GM18867 (cell line): ENCODE data around the gene GGNBP2.

Source experiments
- ATAC-seq: cut with Tn5 transposase; IDR thresholded peaks from one replicate; pipeline ENCODE4 v1.9.1; 2021; ENCODE audit warnings: mild to moderate bottlenecking, moderate library complexity; ENCODE audit not compliant: unreplicated experiment

Gene GGNBP2

GRCh38 chr17:36625188-36625587 is 80.5 kb downstream of the GGNBP2 start:
- ATAC-seq: no peak

GRCh38 chr17:36627101-36627500 is 82.4 kb downstream of the GGNBP2 start:
- no peak for ATAC-seq

- no peak for ATAC-seq
Observed at GRCh38 chr17:36628576-36628975, 83.9 kb downstream of the GGNBP2 start.

- ATAC-seq: no peak
Observed at GRCh38 chr17:36629252-36629847, 84.6 kb downstream of the GGNBP2 start.

GRCh38 chr17:36629970-36630502 is 85.3 kb downstream of the GGNBP2 start:
- ATAC-seq: no peak

GRCh38 chr17:36631022-36631421 is 86.3 kb downstream of the GGNBP2 start:
- no peak for ATAC-seq

GRCh38 chr17:36632916-36633771 is 88.4 kb downstream of the GGNBP2 start:
- no peak for ATAC-seq
